Trophoblast cell (in vitro differentiated cells and primary cell): ENCODE measurements around the gene SYT5.
A peak's percentile ranks its signal among the peaks of the same experiment; 100 is the strongest.

Experiments used
- DNase-seq, 2 donors: peaks; one replicate each; pipeline ENCODE4 v3.0.0-alpha.2; 2016
- H2AFZ ChIP-seq: 2 replicates; pipeline ENCODE4 v1.6.1; 2013; ENCODE audit warnings: low read length, moderate library complexity, mild to moderate bottlenecking; ENCODE audit not compliant: insufficient read depth, poor library complexity
- H2AK5ac ChIP-seq: 2 replicates; pipeline ENCODE4 v1.6.1; 2013; ENCODE audit warnings: mild to moderate bottlenecking, low read length
- H2BK120ac ChIP-seq: 2 replicates; pipeline ENCODE4 v1.6.1; 2013; ENCODE audit warnings: low read length, mild to moderate bottlenecking, moderate library complexity; ENCODE audit not compliant: insufficient read depth, poor library complexity
- H2BK12ac ChIP-seq: 2 replicates; pipeline ENCODE4 v1.6.1; 2013; ENCODE audit warnings: mild to moderate bottlenecking, low read length, moderate library complexity
- H2BK5ac ChIP-seq: 2 replicates; pipeline ENCODE4 v1.6.1; 2013; ENCODE audit warnings: low read length, low read depth, moderate library complexity, mild to moderate bottlenecking; ENCODE audit not compliant: poor library complexity
- H3K14ac ChIP-seq: 2 replicates; pipeline ENCODE4 v1.6.1; 2013; ENCODE audit warnings: mild to moderate bottlenecking, low read length
- H3K18ac ChIP-seq: 2 replicates; pipeline ENCODE4 v1.6.1; 2013; ENCODE audit warnings: mild to moderate bottlenecking, low read length
- H3K23ac ChIP-seq: 2 replicates; pipeline ENCODE4 v1.6.1; 2013; ENCODE audit warnings: low read length
- H3K27ac ChIP-seq: 2 replicates; pipeline ENCODE4 v1.5.1; 2013; ENCODE audit warnings: low read depth, mild to moderate bottlenecking, inconsistent platforms, low read length, moderate library complexity
- H3K27me3 ChIP-seq: 2 replicates; pipeline ENCODE4 v1.6.1; 2013; ENCODE audit warnings: inconsistent platforms, mild to moderate bottlenecking, low read length, moderate library complexity; ENCODE audit not compliant: insufficient read depth
- H3K36me3 ChIP-seq, 2 experiments: 1 replicate in 1 of 2; 2 replicates in 1 of 2; pipeline ENCODE4 v1.6.1; 2013; ENCODE audit warnings: low read length in 2 of 2, mild to moderate bottlenecking in 2 of 2, moderate library complexity in 1 of 2; ENCODE audit not compliant: insufficient read depth in 2 of 2, control insufficient read depth in 1 of 2
- H3K4ac ChIP-seq: 2 replicates; pipeline ENCODE4 v1.6.1; 2013; ENCODE audit warnings: low read depth, mild to moderate bottlenecking, low read length, moderate library complexity
- H3K4me1 ChIP-seq, 2 experiments: 1 replicate in 1 of 2; 2 replicates in 1 of 2; pipeline ENCODE4 v1.6.1; 2013; ENCODE audit warnings: low read length in 2 of 2, mild to moderate bottlenecking in 2 of 2, moderate library complexity in 1 of 2; ENCODE audit not compliant: insufficient read depth in 2 of 2, control insufficient read depth in 1 of 2
- H3K4me2 ChIP-seq: 2 replicates; pipeline ENCODE4 v1.6.1; 2013; ENCODE audit warnings: inconsistent platforms, mild to moderate bottlenecking, low read length, moderate library complexity
- H3K4me3 ChIP-seq: 2 replicates; pipeline ENCODE4 v1.5.1; 2013; ENCODE audit warnings: mild to moderate bottlenecking, low read depth, low read length, inconsistent platforms
- H3K79me1 ChIP-seq: one replicate; pipeline ENCODE4 v1.6.1; 2013; ENCODE audit warnings: low read length
- H3K79me2 ChIP-seq: 2 replicates; pipeline ENCODE4 v1.6.1; 2013; ENCODE audit warnings: low read length, mild to moderate bottlenecking; ENCODE audit not compliant: control insufficient read depth, insufficient read depth, poor library complexity
- H3K9ac ChIP-seq: 2 replicates; pipeline ENCODE4 v1.6.1; 2013; ENCODE audit warnings: mild to moderate bottlenecking, low read length
- H3K9me3 ChIP-seq: 2 replicates; pipeline ENCODE4 v1.6.1; 2013; ENCODE audit warnings: low read depth, mild to moderate bottlenecking, control low read depth, inconsistent platforms, low read length; ENCODE audit not compliant: insufficient read depth
- H4K12ac ChIP-seq: 2 replicates; pipeline ENCODE4 v1.6.1; 2013; ENCODE audit warnings: low read depth, mild to moderate bottlenecking, low read length, moderate library complexity
- H4K8ac ChIP-seq: 2 replicates; pipeline ENCODE4 v1.6.1; 2013; ENCODE audit warnings: low read depth, mild to moderate bottlenecking, low read length, moderate library complexity
- H4K91ac ChIP-seq: one replicate; pipeline ENCODE4 v1.6.1; 2013; ENCODE audit warnings: low read depth, mild to moderate bottlenecking, low read length, moderate library complexity
- WGBS: extraction: QIAGEN DNeasy Blood & Tissue Kit; methylation state at CpG from one replicate; pipeline ENCODE4 v1.1.7; 2013; ENCODE audit warnings: missing lambda C conversion rate; ENCODE audit not compliant: insufficient read length, insufficient coverage; ENCODE audit errors: extremely low coverage; 5-methylcytosine and 5-hydroxymethylcytosine counted together

The SYT5 gene

DNA sequence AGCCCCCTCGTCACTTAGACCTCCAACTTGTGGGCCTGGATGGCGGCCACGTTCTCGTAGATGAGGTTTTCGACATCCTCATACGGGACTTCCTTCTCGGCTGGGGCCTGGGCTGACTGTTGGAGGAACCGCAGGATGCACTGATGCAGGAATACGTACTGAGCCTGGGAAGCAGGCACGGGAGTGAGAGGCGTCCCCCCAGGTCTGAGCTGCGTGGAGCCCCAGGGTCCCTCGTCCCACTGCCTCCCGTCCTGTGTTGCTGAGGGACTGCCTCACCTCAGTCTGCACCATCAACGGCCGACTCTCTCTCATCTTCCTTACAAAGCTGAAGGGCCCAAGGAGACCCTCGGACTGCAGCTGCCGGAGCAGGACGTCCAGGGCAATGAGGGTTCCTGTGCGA is 1.7 kb upstream of the SYT5 start:
- H3K36me3 ChIP-seq, result no peaks in the 10 kb centered on the region
- no peak overlapping the region for H2AK5ac ChIP-seq
- H2BK12ac ChIP-seq, result no peak overlapping the region
- H2BK5ac ChIP-seq, result no peak overlapping the region
- H3K4me1 ChIP-seq, result peaks cover 0 to 10% of the 10 kb centered on the region in 2 experiments
- no peak overlapping the region for H2BK120ac ChIP-seq
- H3K9me3 ChIP-seq, result peaks cover 6% of the 10 kb centered on the region
- WGBS, result no CpG with 5 or more reads among the region's 20 CpGs
- no peak overlapping the region for H3K18ac ChIP-seq
- H3K14ac ChIP-seq, result no peak overlapping the region
- H4K91ac ChIP-seq, result no peak overlapping the region
- H3K23ac ChIP-seq, result no peak overlapping the region
- H3K4me2 ChIP-seq, result no peak overlapping the region
- no peaks in the 10 kb centered on the region for H3K79me1 ChIP-seq
- H3K27me3 ChIP-seq, result peaks cover 14% of the 10 kb centered on the region
- no peak overlapping the region for H3K4ac ChIP-seq
- no peak overlapping the region for H2AFZ ChIP-seq
- H3K4me3 ChIP-seq, result no peak overlapping the region
- no peak for DNase-seq
- no peak overlapping the region for H3K9ac ChIP-seq
- H3K79me2 ChIP-seq, result no peaks in the 10 kb centered on the region
- no peak overlapping the region for H3K27ac ChIP-seq
- H4K8ac ChIP-seq, result no peak overlapping the region
- H4K12ac ChIP-seq, result no peak overlapping the region

DNA sequence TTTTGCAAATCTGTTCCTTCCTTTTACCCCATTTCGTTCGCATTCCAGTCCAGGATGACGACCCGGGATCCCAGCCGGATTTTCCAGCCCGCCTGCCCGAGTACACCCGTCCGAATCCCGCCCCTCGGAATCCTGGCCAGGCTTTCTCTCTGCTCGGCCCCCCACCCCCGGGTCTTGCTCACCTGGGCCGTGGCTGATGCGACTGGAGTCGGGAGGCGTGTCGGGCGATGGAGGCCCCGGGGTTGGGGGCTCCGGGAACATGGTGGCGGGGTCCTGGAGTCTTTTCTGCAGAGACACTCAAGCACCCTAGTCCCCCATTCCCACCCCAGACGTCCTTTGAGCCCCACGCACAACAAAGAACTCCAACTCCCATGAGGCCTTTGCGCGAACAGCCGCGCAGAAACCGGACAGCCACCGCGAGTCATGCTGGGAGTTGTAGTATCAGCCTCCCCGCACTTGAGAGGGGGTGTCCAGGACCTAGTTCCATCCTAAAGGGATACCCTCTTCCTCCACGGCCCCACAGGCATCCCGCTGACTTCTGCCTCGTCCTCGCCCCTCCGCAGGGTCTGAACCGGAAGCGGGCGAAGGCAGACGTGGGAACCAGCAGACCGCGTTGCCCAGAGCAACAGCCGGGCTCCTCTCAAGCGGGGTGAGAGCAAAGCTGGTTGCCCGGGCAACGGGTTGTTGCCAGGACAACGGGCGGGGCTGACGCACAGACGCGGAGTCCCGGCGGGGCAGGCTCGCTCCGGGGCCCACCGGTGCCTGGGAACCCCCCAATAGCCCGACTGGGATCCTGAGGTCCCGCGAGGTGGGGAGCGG is 1.1 kb downstream of the SYT5 start:
- DNase-seq, result peak in 1 of 2 donors; percentile 54
- Histone ChIP-seq H3K79me2 (no peaks in the 10 kb centered on the region), H3K79me1 (no peaks in the 10 kb centered on the region), H2BK120ac (no peak overlapping the region), H3K14ac (no peak overlapping the region), H3K27ac (no peak overlapping the region), H2BK5ac (no peak overlapping the region), H3K4ac (no peak overlapping the region), H4K91ac (no peak overlapping the region), H3K27me3 (peaks cover 16% of the 10 kb centered on the region), H4K8ac (no peak overlapping the region), H4K12ac (no peak overlapping the region), H3K4me2 (peak overlapping the region; percentile 53), H3K9ac (no peak overlapping the region), H3K4me1 (peaks cover 0 to 10% of the 10 kb centered on the region in 2 experiments), H3K18ac (no peak overlapping the region), H3K23ac (no peak overlapping the region), H2AK5ac (no peak overlapping the region), H3K9me3 (peaks cover 19% of the 10 kb centered on the region), H2BK12ac (no peak overlapping the region), H3K36me3 (no peaks in the 10 kb centered on the region), H2AFZ (no peak overlapping the region), H3K4me3 (peak overlapping the region; percentile 48)
- no CpG with 5 or more reads among the region's 61 CpGs for WGBS

DNA sequence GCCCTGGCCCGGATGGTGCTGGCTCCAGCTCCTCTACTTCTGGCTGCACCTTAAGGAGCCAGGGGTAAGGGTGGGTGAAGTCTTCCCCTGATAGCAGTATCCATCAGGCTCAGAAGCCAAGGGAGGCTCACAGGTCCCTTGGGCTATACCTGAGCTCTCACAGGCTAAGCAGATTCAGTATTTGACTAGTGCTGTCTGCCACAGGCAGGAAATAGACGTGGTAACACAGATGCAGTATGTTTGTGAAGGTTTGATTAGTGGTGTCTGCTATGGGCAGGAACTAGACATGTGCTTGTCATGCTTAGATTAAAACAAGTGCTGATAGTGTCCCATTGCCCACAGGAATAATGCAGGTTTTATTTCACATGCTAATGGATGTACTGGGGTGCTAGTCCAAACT is 4.0 kb downstream of the SYT5 start:
- Histone ChIP-seq H3K4me2 (no peak overlapping the region), H3K4me1 (peaks cover 0 to 17% of the 10 kb centered on the region in 2 experiments), H3K4ac (no peak overlapping the region), H3K4me3 (no peak overlapping the region), H3K36me3 (no peaks in the 10 kb centered on the region), H2BK12ac (no peak overlapping the region), H2BK120ac (no peak overlapping the region), H3K18ac (no peak overlapping the region), H3K27me3 (peaks cover 33% of the 10 kb centered on the region), H3K9ac (no peak overlapping the region), H3K14ac (no peak overlapping the region), H4K12ac (no peak overlapping the region), H3K79me1 (no peaks in the 10 kb centered on the region), H2BK5ac (no peak overlapping the region), H4K8ac (no peak overlapping the region), H3K9me3 (peaks cover 26% of the 10 kb centered on the region), H2AFZ (no peak overlapping the region), H2AK5ac (no peak overlapping the region), H3K23ac (no peak overlapping the region), H4K91ac (no peak overlapping the region), H3K79me2 (no peaks in the 10 kb centered on the region), H3K27ac (no peak overlapping the region)
- no CpG with 5 or more reads among the region's 2 CpGs for WGBS
- no peak for DNase-seq

DNA sequence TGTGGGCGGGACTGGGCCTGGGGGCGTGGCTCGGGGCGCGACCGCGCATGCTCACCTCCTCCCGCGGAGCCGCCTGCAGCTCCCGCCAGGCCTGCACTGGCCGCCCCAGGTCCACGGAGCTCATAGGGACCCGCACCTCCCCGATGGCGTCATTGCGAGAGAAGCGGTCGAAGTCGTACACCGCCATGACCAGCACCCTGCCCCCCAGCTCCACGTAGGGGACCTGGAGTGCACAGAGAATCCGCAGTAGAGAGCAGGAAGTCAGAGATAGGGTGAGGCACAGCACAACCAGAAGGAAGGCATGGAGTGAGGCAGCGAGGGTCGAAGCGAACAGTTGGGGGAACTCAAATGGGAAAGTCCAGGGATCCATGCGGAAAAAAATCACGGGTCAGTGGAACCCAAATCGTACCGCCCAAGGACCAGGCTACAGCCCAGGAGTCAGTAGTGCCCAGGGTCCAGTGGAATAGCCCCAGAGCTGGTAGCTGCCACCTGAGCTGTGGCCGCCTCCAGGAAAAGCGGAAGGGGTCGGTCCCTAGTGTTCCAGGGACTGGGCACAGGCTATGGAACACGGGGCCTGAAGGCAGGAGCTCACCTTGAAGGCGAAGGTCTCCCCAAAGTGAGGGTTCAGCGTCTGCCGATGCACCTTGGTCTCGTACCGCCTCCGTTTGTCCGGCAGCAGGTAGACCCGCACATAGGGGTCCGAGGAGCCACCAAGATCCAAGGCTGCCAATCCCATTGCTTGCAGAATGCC is 4.8 kb downstream of the SYT5 start:
- Histone ChIP-seq H2BK12ac (no peak overlapping the region), H3K4me3 (no peak overlapping the region), H3K36me3 (no peaks in the 10 kb centered on the region), H3K9ac (no peak overlapping the region), H3K9me3 (peaks cover 24% of the 10 kb centered on the region), H2AK5ac (no peak overlapping the region), H3K23ac (no peak overlapping the region), H3K79me1 (no peaks in the 10 kb centered on the region), H2BK120ac (no peak overlapping the region), H3K4me2 (no peak overlapping the region), H2AFZ (no peak overlapping the region), H3K4ac (no peak overlapping the region), H3K27me3 (peaks cover 28% of the 10 kb centered on the region), H4K8ac (no peak overlapping the region), H2BK5ac (no peak overlapping the region), H4K12ac (no peak overlapping the region), H3K4me1 (peaks cover 0 to 17% of the 10 kb centered on the region in 2 experiments), H4K91ac (no peak overlapping the region), H3K79me2 (no peaks in the 10 kb centered on the region), H3K14ac (no peak overlapping the region), H3K27ac (no peak overlapping the region), H3K18ac (no peak overlapping the region)
- no CpG with 5 or more reads among the region's 43 CpGs for WGBS
- DNase-seq, result no peak
